Erythroblast (primary cell): ENCODE results near the gene PARN.

ENCODE experiments used
- DNase-seq, 2 experiments: peaks; one replicate each; lab custom pipeline; 2025; lab: John Stamatoyannopoulos, UW
- GATA1 ChIP-seq: IDR thresholded peaks from 2 replicates; pipeline ENCODE4 v1.6.1; 2011; ENCODE audit warnings: low read depth, mild to moderate bottlenecking, control low read depth, low read length, moderate library complexity
- POLR2A ChIP-seq: IDR thresholded peaks from 2 replicates; pipeline ENCODE4 v1.6.1; 2011; ENCODE audit warnings: mild to moderate bottlenecking, low read length

The PARN gene

GRCh38 chr16:14539631-14540030 is 90.4 kb downstream of the PARN start:
- TF ChIP-seq GATA1 = no peak
- no peak for TF ChIP-seq POLR2A
- no peak for DNase-seq

- DNase-seq = no peak
- TF ChIP-seq GATA1 (no peak), POLR2A (no peak)
These were observed 90.9 kb downstream of the PARN start for GRCh38 chr16:14539156-14539555.

GRCh38 chr16:14538604-14539003 is 91.5 kb downstream of the PARN start:
- no peak for DNase-seq
- no peak for TF ChIP-seq POLR2A
- no peak for TF ChIP-seq GATA1

- no peak for DNase-seq
- TF ChIP-seq POLR2A (no peak), GATA1 (no peak)
These were observed 98.4 kb downstream of the PARN start for GRCh38 chr16:14531613-14532012.

GRCh38 chr16:14531101-14531500 is 99.0 kb downstream of the PARN start:
- TF ChIP-seq GATA1 (no peak), POLR2A (no peak)
- DNase-seq = no peak

GRCh38 chr16:14530046-14530445 is 100.0 kb downstream of the PARN start:
- no peak for DNase-seq
- TF ChIP-seq POLR2A (no peak), GATA1 (no peak)

- peak; percentile 88 to 93 for DNase-seq
- TF ChIP-seq POLR2A (no peak), GATA1 (no peak)
These were observed 100.9 kb downstream of the PARN start for GRCh38 chr16:14529010-14529669.

- peak in 1 of 2 experiments; percentile 34 for DNase-seq
- TF ChIP-seq GATA1 = no peak
- TF ChIP-seq POLR2A = no peak
These were observed 101.8 kb downstream of the PARN start for GRCh38 chr16:14528306-14528705.

- peak; percentile 16 to 54 for DNase-seq
- no peak for TF ChIP-seq POLR2A
These were observed 102.5 kb downstream of the PARN start for GRCh38 chr16:14527411-14528044.

GRCh38 chr16:14525596-14525995 is 104.5 kb downstream of the PARN start:
- no peak for DNase-seq
- TF ChIP-seq GATA1 (no peak), POLR2A (no peak)

- TF ChIP-seq POLR2A = no peak
- no peak for TF ChIP-seq GATA1
- DNase-seq = no peak
These were observed 105.1 kb downstream of the PARN start for GRCh38 chr16:14524979-14525378.

- TF ChIP-seq POLR2A (no peak), GATA1 (no peak)
- no peak for DNase-seq
These were observed 106.4 kb downstream of the PARN start for GRCh38 chr16:14523632-14524031.

GRCh38 chr16:14522671-14523070 is 107.4 kb downstream of the PARN start:
- TF ChIP-seq GATA1 = no peak
- no peak for DNase-seq

GRCh38 chr16:14520753-14521152 is 109.3 kb downstream of the PARN start:
- TF ChIP-seq POLR2A = no peak
- no peak for TF ChIP-seq GATA1
- no peak for DNase-seq

- no peak for DNase-seq
- TF ChIP-seq GATA1 (no peak), POLR2A (no peak)
These were observed 115.1 kb downstream of the PARN start for GRCh38 chr16:14514967-14515366.
